CD4-positive, alpha-beta T cell treated with Interleukin-6 at 100 ng/mL for 8 hours (primary cell): ENCODE measurements around the gene NT5DC2.

Experiments used
- DNase-seq: peaks from one replicate; pipeline ENCODE4 v3.0.0-alpha.2; 2020; ENCODE audit warnings: mixed read lengths, low spot score

The NT5DC2 gene

GRCh38 chr3:52524752-52525679 is 8.6 kb downstream of the NT5DC2 start:
- DNase-seq = no peak

GRCh38 chr3:52524258-52524751 is 9.4 kb downstream of the NT5DC2 start:
- no peak for DNase-seq

- DNase-seq = no peak
Observed at GRCh38 chr3:52523386-52524257, 10.0 kb downstream of the NT5DC2 start.

- DNase-seq = no peak
Observed at GRCh38 chr3:52522651-52523251, 10.9 kb downstream of the NT5DC2 start.

GRCh38 chr3:52521881-52522650 is 11.6 kb downstream of the NT5DC2 start:
- no peak for DNase-seq

- no peak for DNase-seq
Observed at GRCh38 chr3:52521488-52521824, 12.2 kb downstream of the NT5DC2 start.

GRCh38 chr3:52520716-52521487 is 12.8 kb downstream of the NT5DC2 start:
- DNase-seq = no peak

- no peak for DNase-seq
Observed at GRCh38 chr3:52520141-52520667, 13.5 kb downstream of the NT5DC2 start.

- no peak for DNase-seq
Observed at GRCh38 chr3:52519445-52520140, 14.1 kb downstream of the NT5DC2 start.

GRCh38 chr3:52518723-52519444 is 14.8 kb downstream of the NT5DC2 start:
- no peak for DNase-seq

GRCh38 chr3:52517796-52518722 is 15.6 kb downstream of the NT5DC2 start:
- DNase-seq = no peak

GRCh38 chr3:52516509-52517195 is 17.0 kb downstream of the NT5DC2 start:
- no peak for DNase-seq

GRCh38 chr3:52515192-52515591 is 18.5 kb downstream of the NT5DC2 start:
- no peak for DNase-seq

- no peak for DNase-seq
Observed at GRCh38 chr3:52514576-52514975, 19.1 kb downstream of the NT5DC2 start.

GRCh38 chr3:52513281-52513680 is 20.4 kb downstream of the NT5DC2 start:
- no peak for DNase-seq

- no peak for DNase-seq
Observed at GRCh38 chr3:52512727-52513126, 20.9 kb downstream of the NT5DC2 start.

- no peak for DNase-seq
Observed at GRCh38 chr3:52512105-52512504, 21.6 kb downstream of the NT5DC2 start.

GRCh38 chr3:52511509-52511908 is 22.1 kb downstream of the NT5DC2 start:
- DNase-seq = no peak
